ENCODE results near the gene LSM7.

Gene LSM7

GRCh38 chr19:2361246-2362045 is 33.1 kb upstream of the LSM7 start:
- in situ Hi-C loops (cut with HindIII; ENCODE audit: low pct_ligation_motif_present, low sequenced_read_pairs) = no loop called here
- Histone ChIP-seq H3K27me3 (replicated peaks) (peaks cover 18% of the 10 kb centered on the region), H3K4me3 (ENCODE audit: low read depth, low read length) (no peak overlapping the region), H3K36me3 (replicated peaks) (no peaks in the 10 kb centered on the region), H3K27ac (no peak overlapping the region)
- no peak for TF ChIP-seq CTCF (IDR thresholded peaks at IDR 0.05; ENCODE audit: low read depth, low read length, missing control alignments)
- no peak for DNase-seq

GRCh38 chr19:2360833-2361232 is 32.4 kb upstream of the LSM7 start:
- no peak for TF ChIP-seq CTCF (IDR thresholded peaks at IDR 0.05; ENCODE audit: low read depth, low read length, missing control alignments)
- H3K27ac ChIP-seq = no peak overlapping the region
- DNase-seq = no peak
- H3K36me3 ChIP-seq (replicated peaks) = no peaks in the 10 kb centered on the region
- in situ Hi-C loops (cut with HindIII; ENCODE audit: low pct_ligation_motif_present, low sequenced_read_pairs) = no loop called here
- peaks cover 18% of the 10 kb centered on the region for H3K27me3 ChIP-seq (replicated peaks)
- no peak overlapping the region for H3K4me3 ChIP-seq (ENCODE audit: low read depth, low read length)

- no peak for TF ChIP-seq CTCF (IDR thresholded peaks at IDR 0.05; ENCODE audit: low read depth, low read length, missing control alignments)
- H3K36me3 ChIP-seq (replicated peaks) = no peaks in the 10 kb centered on the region
- no peak within 1 kb of the TSS for H3K4me3 ChIP-seq (ENCODE audit: low read depth, low read length)
- DNase-seq = no peak
- in situ Hi-C loops (cut with HindIII; ENCODE audit: low pct_ligation_motif_present, low sequenced_read_pairs) = no loop called here
- H3K27ac ChIP-seq = no peak within 1 kb of the TSS
- peaks cover 18% of the 10 kb centered on the region for H3K27me3 ChIP-seq (replicated peaks)
Measured at GRCh38 chr19:2359992-2360685, 31.8 kb upstream of the LSM7 start, which contains the start of gene TMPRSS9. Gene TMPRSS9, plus strand, starts transcription at chr19:2360265. Its CDS starts 29,521 bp downstream, at chr19:2389786.

DNA sequence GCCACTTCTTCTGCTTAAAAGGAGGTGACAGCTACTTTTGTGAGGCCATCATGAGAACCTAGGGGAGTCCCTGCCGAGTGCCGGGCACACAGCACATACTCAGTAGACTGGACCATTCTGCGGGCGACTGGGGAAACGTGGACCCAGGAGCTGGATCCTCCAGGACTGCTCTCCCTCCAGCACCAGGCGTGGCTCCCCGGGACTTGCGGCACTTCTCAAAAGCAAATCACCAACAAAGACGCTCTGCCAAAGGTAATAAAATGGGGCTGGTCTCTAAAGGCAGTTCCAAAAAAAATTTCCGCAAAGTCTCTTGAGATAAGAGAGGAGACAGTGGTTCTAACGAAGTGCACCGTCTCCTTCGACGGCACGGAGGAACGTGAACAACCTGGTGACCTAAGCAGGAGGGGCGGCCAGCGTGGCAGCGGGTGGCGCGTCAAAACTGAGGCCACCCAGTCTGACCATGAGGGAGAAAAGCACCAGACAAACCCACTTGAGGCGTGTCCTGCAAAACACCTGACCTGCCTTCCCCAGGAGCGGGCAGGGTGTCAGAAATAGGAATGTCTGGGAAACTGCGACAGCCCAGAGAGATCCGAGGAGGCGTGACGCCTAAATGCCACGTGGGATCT is 30.3 kb upstream of the LSM7 start:
- peaks cover 18% of the 10 kb centered on the region for H3K27me3 ChIP-seq (replicated peaks)
- H3K27ac ChIP-seq = no peak overlapping the region
- H3K36me3 ChIP-seq (replicated peaks) = no peaks in the 10 kb centered on the region
- DNase-seq = no peak
- TF ChIP-seq CTCF (IDR thresholded peaks at IDR 0.05; ENCODE audit: low read depth, low read length, missing control alignments) = no peak
- H3K4me3 ChIP-seq (ENCODE audit: low read depth, low read length) = no peak overlapping the region
- in situ Hi-C loops (cut with HindIII; ENCODE audit: low pct_ligation_motif_present, low sequenced_read_pairs) = no loop called here

DNA sequence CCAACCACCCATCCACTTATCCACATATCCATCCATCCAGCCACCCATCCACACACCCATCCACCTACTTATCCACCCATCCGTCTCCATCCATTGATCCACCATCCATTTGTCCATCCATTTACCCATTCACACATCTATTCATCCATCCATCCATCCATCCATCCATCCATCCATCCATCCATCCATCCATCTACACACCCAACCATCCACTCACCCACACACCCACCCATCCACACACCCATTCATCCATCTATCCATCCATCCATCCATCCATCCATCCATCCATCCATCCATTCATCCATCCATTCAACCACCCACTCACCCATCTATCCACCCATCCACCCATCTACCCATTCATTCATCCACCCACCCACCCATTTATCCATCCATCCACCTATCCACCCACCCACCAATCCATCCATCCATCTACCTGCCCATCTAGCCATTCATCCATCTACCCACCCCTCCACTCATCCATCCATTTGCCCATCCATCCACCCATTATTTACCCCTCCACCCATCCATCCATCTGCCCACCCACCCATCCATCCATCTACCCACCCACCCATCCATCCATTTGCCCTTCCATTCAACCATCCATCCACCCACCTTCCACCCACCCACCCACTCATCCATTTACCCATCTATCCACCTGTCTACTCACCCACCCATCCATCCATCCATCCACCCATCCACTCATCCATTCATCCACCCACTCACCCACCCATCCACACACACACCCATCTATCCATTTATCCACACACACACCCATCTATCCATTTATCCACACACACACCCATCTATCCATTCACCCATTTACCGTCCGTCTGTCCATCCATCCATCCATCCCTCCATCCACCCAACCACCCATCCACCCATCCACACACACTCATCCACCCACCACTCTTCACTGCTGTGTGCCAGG is 29.2 kb upstream of the LSM7 start:
- in situ Hi-C loops (cut with HindIII; ENCODE audit: low pct_ligation_motif_present, low sequenced_read_pairs) = no loop called here
- Histone ChIP-seq H3K27ac (no peak overlapping the region), H3K36me3 (replicated peaks) (no peaks in the 10 kb centered on the region), H3K27me3 (replicated peaks) (peaks cover 18% of the 10 kb centered on the region), H3K4me3 (ENCODE audit: low read depth, low read length) (no peak overlapping the region)
- TF ChIP-seq CTCF (IDR thresholded peaks at IDR 0.05; ENCODE audit: low read depth, low read length, missing control alignments) = no peak
- no peak for DNase-seq
